ENCODE results near the gene RARS2.

Gene RARS2

GRCh38 chr6:87573307-87574024 lies 16.3 kb downstream of the RARS2 start:
- H3K4me3 ChIP-seq (ENCODE audit: low read depth in 1 of 2, low read length in 2 of 2) = no peak overlapping the region
- H3K27ac ChIP-seq (ENCODE audit: low read depth, low read length) = no peak overlapping the region
- no peaks in the 10 kb centered on the region for H3K27me3 ChIP-seq (ENCODE audit: control insufficient read depth in 1 of 2, insufficient read depth in 2 of 2, low read length in 2 of 2)
- peaks cover 27% of the 10 kb centered on the region for H3K4me1 ChIP-seq (ENCODE audit: insufficient read depth, low read length)
- H3K36me3 ChIP-seq (ENCODE audit: insufficient read depth, low read length) = peaks cover 3% of the 10 kb centered on the region
- H3K9ac ChIP-seq (ENCODE audit: low read length) = no peak overlapping the region
- no peaks in the 10 kb centered on the region for H3K9me3 ChIP-seq (ENCODE audit: low read length)

DNA sequence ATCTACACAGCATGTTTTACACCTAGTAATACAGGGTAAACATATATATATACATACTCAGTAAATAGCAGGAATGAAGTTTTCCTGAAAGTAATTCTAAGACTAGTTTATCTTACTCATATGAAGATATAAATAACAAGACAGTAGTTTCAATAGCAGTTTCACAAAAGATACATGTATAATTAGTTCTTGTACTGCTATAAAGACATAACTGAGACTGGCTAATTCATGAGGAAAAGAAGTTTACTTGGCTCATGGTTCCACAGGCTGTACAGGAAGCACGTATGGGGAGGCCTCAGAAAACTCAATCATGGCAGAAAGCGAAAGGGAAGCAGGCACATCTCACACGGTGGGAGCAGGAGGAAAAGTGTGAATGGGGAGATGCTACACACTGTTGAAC lies 16.9 kb downstream of the RARS2 start:
- no peak overlapping the region for H3K27ac ChIP-seq (ENCODE audit: low read depth, low read length)
- no peak overlapping the region for H3K9ac ChIP-seq (ENCODE audit: low read length)
- no peaks in the 10 kb centered on the region for H3K9me3 ChIP-seq (ENCODE audit: low read length)
- no peak overlapping the region for H3K4me3 ChIP-seq (ENCODE audit: low read depth in 1 of 2, low read length in 2 of 2)
- H3K27me3 ChIP-seq (ENCODE audit: control insufficient read depth in 1 of 2, insufficient read depth in 2 of 2, low read length in 2 of 2) = no peaks in the 10 kb centered on the region
- peaks cover 3% of the 10 kb centered on the region for H3K36me3 ChIP-seq (ENCODE audit: insufficient read depth, low read length)
- peaks cover 27% of the 10 kb centered on the region for H3K4me1 ChIP-seq (ENCODE audit: insufficient read depth, low read length)

DNA sequence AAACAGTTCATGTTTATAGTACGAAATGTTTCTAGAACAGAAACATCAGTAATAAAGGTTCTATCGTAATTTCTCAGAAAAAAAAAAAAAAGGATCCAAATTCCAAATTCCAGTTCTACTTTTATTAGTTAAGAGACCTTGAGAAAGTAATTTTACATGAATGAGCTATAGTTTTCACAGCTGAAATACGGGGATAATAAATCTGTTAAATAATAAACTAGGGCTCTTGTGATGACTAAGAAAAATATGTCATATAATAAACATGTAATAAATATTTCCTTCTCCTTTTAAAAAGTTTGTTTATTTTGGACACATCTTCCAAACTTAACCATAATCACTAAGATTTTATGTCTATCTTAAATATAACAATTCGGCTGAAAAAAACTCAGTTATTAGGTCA lies 17.8 kb downstream of the RARS2 start:
- H3K9me3 ChIP-seq (ENCODE audit: low read length) = no peaks in the 10 kb centered on the region

GRCh38 chr6:87561017-87561416 lies 28.8 kb downstream of the RARS2 start:
- Histone ChIP-seq H3K9me3 (ENCODE audit: low read length) (no peaks in the 10 kb centered on the region), H3K27ac (ENCODE audit: low read depth, low read length) (no peak overlapping the region), H3K4me1 (ENCODE audit: insufficient read depth, low read length) (no peaks in the 10 kb centered on the region), H3K4me3 (ENCODE audit: low read depth in 1 of 2, low read length in 2 of 2) (no peak overlapping the region), H3K27me3 (ENCODE audit: control insufficient read depth in 1 of 2, insufficient read depth in 2 of 2, low read length in 2 of 2) (no peaks in the 10 kb centered on the region), H3K36me3 (ENCODE audit: insufficient read depth, low read length) (peaks cover 37% of the 10 kb centered on the region), H3K9ac (ENCODE audit: low read length) (no peak overlapping the region)

More for the DNA sequence above, 17.8 kb downstream of the RARS2 start:
- Histone ChIP-seq H3K27me3 (ENCODE audit: control insufficient read depth in 1 of 2, insufficient read depth in 2 of 2, low read length in 2 of 2) (no peaks in the 10 kb centered on the region), H3K36me3 (ENCODE audit: insufficient read depth, low read length) (peaks cover 3% of the 10 kb centered on the region), H3K4me1 (ENCODE audit: insufficient read depth, low read length) (peaks cover 27% of the 10 kb centered on the region), H3K4me3 (ENCODE audit: low read depth in 1 of 2, low read length in 2 of 2) (no peak overlapping the region), H3K27ac (ENCODE audit: low read depth, low read length) (no peak overlapping the region), H3K9ac (ENCODE audit: low read length) (no peak overlapping the region)

GRCh38 chr6:87558446-87558845 lies 31.3 kb downstream of the RARS2 start:
- H3K4me3 ChIP-seq (ENCODE audit: low read depth in 1 of 2, low read length in 2 of 2) = no peak overlapping the region
- H3K27me3 ChIP-seq (ENCODE audit: control insufficient read depth in 1 of 2, insufficient read depth in 2 of 2, low read length in 2 of 2) = no peaks in the 10 kb centered on the region
- H3K9me3 ChIP-seq (ENCODE audit: low read length) = no peaks in the 10 kb centered on the region
- H3K9ac ChIP-seq (ENCODE audit: low read length) = no peak overlapping the region
- H3K4me1 ChIP-seq (ENCODE audit: insufficient read depth, low read length) = no peaks in the 10 kb centered on the region
- peaks cover 35% of the 10 kb centered on the region for H3K36me3 ChIP-seq (ENCODE audit: insufficient read depth, low read length)
- H3K27ac ChIP-seq (ENCODE audit: low read depth, low read length) = no peak overlapping the region

DNA sequence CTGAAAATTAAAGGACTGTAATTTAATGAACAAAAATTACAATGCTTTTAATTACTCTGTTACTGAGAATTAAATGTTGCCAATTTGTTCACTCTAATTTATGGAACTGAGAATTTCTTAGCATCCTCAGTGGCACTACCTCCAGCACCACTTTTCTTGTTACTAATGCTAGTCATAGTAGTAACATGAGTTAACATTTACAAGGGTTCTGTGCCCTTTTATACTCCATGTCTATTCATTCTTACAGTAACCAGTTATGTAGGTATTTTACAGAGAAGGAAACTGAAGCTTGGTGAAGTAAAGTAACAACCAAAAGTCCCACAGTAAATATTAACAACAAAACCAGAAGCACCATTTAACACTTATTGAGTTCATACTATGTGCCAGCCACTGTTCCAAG lies 34.3 kb downstream of the RARS2 start:
- Histone ChIP-seq H3K27me3 (ENCODE audit: control insufficient read depth in 1 of 2, insufficient read depth in 2 of 2, low read length in 2 of 2) (no peaks in the 10 kb centered on the region), H3K36me3 (ENCODE audit: insufficient read depth, low read length) (peaks cover 28% of the 10 kb centered on the region), H3K4me1 (ENCODE audit: insufficient read depth, low read length) (no peaks in the 10 kb centered on the region), H3K4me3 (ENCODE audit: low read depth in 1 of 2, low read length in 2 of 2) (no peak overlapping the region), H3K27ac (ENCODE audit: low read depth, low read length) (no peak overlapping the region), H3K9me3 (ENCODE audit: low read length) (no peaks in the 10 kb centered on the region), H3K9ac (ENCODE audit: low read length) (no peak overlapping the region)

GRCh38 chr6:87553159-87553765 lies 36.5 kb downstream of the RARS2 start:
- Histone ChIP-seq H3K9me3 (ENCODE audit: low read length) (no peaks in the 10 kb centered on the region), H3K4me1 (ENCODE audit: insufficient read depth, low read length) (no peaks in the 10 kb centered on the region), H3K27ac (ENCODE audit: low read depth, low read length) (no peak overlapping the region), H3K27me3 (ENCODE audit: control insufficient read depth in 1 of 2, insufficient read depth in 2 of 2, low read length in 2 of 2) (no peaks in the 10 kb centered on the region), H3K9ac (ENCODE audit: low read length) (no peak overlapping the region), H3K4me3 (ENCODE audit: low read depth in 1 of 2, low read length in 2 of 2) (no peak overlapping the region), H3K36me3 (ENCODE audit: insufficient read depth, low read length) (peaks cover 28% of the 10 kb centered on the region)

- Histone ChIP-seq H3K9ac (ENCODE audit: low read length) (no peak overlapping the region), H3K27me3 (ENCODE audit: control insufficient read depth in 1 of 2, insufficient read depth in 2 of 2, low read length in 2 of 2) (no peaks in the 10 kb centered on the region), H3K4me1 (ENCODE audit: insufficient read depth, low read length) (no peaks in the 10 kb centered on the region), H3K36me3 (ENCODE audit: insufficient read depth, low read length) (peaks cover 22% of the 10 kb centered on the region), H3K9me3 (ENCODE audit: low read length) (no peaks in the 10 kb centered on the region), H3K4me3 (ENCODE audit: low read depth in 1 of 2, low read length in 2 of 2) (no peak overlapping the region), H3K27ac (ENCODE audit: low read depth, low read length) (no peak overlapping the region)
These were observed 38.0 kb downstream of the RARS2 start for GRCh38 chr6:87551799-87552198.

DNA sequence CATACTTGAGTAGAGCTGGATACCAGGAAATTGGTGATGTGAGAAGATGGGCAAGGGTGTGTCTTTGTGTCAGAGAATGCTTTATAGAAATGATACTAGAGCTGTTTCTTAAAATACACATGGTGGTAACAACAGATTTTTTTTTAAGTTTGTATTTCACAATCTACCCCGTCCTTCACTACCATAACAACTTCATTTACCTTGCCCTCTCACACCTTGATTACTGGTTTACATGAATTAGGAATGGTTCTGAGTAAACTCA lies 45.4 kb downstream of the RARS2 start:
- Histone ChIP-seq H3K9me3 (ENCODE audit: low read length) (no peaks in the 10 kb centered on the region), H3K4me1 (ENCODE audit: insufficient read depth, low read length) (no peaks in the 10 kb centered on the region), H3K36me3 (ENCODE audit: insufficient read depth, low read length) (peaks cover 14% of the 10 kb centered on the region)

GRCh38 chr6:87543696-87544473 lies 45.9 kb downstream of the RARS2 start:
- H3K9me3 ChIP-seq (ENCODE audit: low read length) = no peaks in the 10 kb centered on the region
- H3K4me1 ChIP-seq (ENCODE audit: insufficient read depth, low read length) = no peaks in the 10 kb centered on the region
- no peak overlapping the region for H3K27ac ChIP-seq (ENCODE audit: low read depth, low read length)
- peaks cover 18% of the 10 kb centered on the region for H3K36me3 ChIP-seq (ENCODE audit: insufficient read depth, low read length)
- no peaks in the 10 kb centered on the region for H3K27me3 ChIP-seq (ENCODE audit: control insufficient read depth in 1 of 2, insufficient read depth in 2 of 2, low read length in 2 of 2)
- H3K9ac ChIP-seq (ENCODE audit: low read length) = no peak overlapping the region
- H3K4me3 ChIP-seq (ENCODE audit: low read depth in 1 of 2, low read length in 2 of 2) = no peak overlapping the region

More for the DNA sequence above, 45.4 kb downstream of the RARS2 start:
- H3K9ac ChIP-seq (ENCODE audit: low read length) = no peak overlapping the region
- H3K27me3 ChIP-seq (ENCODE audit: control insufficient read depth in 1 of 2, insufficient read depth in 2 of 2, low read length in 2 of 2) = no peaks in the 10 kb centered on the region
- no peak overlapping the region for H3K4me3 ChIP-seq (ENCODE audit: low read depth in 1 of 2, low read length in 2 of 2)
- H3K27ac ChIP-seq (ENCODE audit: low read depth, low read length) = no peak overlapping the region

DNA sequence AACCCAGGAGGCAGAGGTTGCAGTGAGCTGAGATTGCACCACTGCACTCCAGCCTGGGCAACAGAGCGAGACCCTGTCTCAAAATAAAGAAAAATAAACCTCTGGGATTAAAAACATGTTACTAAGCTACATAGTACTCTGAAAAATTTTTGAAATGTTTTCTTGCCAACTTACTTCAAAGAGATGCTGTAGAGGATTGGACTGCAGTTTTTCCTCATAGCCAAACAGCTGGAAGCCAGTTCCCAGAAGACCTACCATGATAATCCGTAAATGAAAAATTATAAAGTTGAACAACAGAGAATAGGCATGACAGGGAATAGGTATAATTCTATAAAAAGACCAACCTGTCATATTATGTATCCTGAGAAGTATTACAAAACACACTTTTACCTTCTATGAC lies 48.0 kb downstream of the RARS2 start:
- no peaks in the 10 kb centered on the region for H3K4me1 ChIP-seq (ENCODE audit: insufficient read depth, low read length)
- no peaks in the 10 kb centered on the region for H3K27me3 ChIP-seq (ENCODE audit: control insufficient read depth in 1 of 2, insufficient read depth in 2 of 2, low read length in 2 of 2)
- H3K27ac ChIP-seq (ENCODE audit: low read depth, low read length) = no peak overlapping the region
- no peak overlapping the region for H3K9ac ChIP-seq (ENCODE audit: low read length)
- H3K36me3 ChIP-seq (ENCODE audit: insufficient read depth, low read length) = peaks cover 26% of the 10 kb centered on the region
- no peaks in the 10 kb centered on the region for H3K9me3 ChIP-seq (ENCODE audit: low read length)
- H3K4me3 ChIP-seq (ENCODE audit: low read depth in 1 of 2, low read length in 2 of 2) = no peak overlapping the region

Data from muscle layer of colon (tissue), 2 donors.